Testis (tissue), 3 donors: Measurements from ENCODE around the gene PPP1R12B. TPM values are rescaled to one million over a fixed set of nuclear protein-coding genes. Genes with fewer than 3 reads are reported as not detected.

Experiments
- DNase-seq: peaks from one replicate; pipeline ENCODE4 v3.0.0-alpha.2; 2019
- H3K27ac ChIP-seq, 2 donors: fragments of 200-600 bp; sonication (generic); one replicate each; pipeline ENCODE4 v1.5.1; 2019
- H3K27me3 ChIP-seq: fragments of 200-600 bp; sonication (generic); one replicate; pipeline ENCODE4 v1.5.1; 2019
- H3K36me3 ChIP-seq: fragments of 200-600 bp; sonication (generic); one replicate; pipeline ENCODE4 v1.5.1; 2017; ENCODE audit warnings: low read depth; ENCODE audit errors: missing control alignments
- H3K4me1 ChIP-seq: fragments of 200-600 bp; sonication (generic); one replicate; pipeline ENCODE4 v1.5.1; 2019
- H3K4me3 ChIP-seq, 2 donors: fragments of 200-600 bp; sonication (generic); one replicate each; pipeline ENCODE4 v1.5.1; 2017 to 2019
- H3K9me3 ChIP-seq: fragments of 200-600 bp; sonication (generic); one replicate; pipeline ENCODE4 v1.5.1; 2017
- POLR2A ChIP-seq: fragments of 450-650 bp; IDR thresholded peaks from one replicate; pipeline ENCODE4 v1.6.1; 2017; ENCODE audit warnings: antibody characterized with exemption, mild to moderate bottlenecking, moderate library complexity
- WGBS, 2 donors: methylation state at CpG; one replicate each; pipeline ENCODE4 v1.1.5; 2018; 5-methylcytosine and 5-hydroxymethylcytosine counted together
- intact Hi-C: fragments of 100-400 bp; cut with DNase I; formaldehyde crosslinking; loops from one replicate; pipeline ENCODE4 v1.15.1; 2023; ENCODE audit warnings: low total_unique reads
- polyA plus RNA-seq: library from polyadenylated mRNA; stranded (reverse); fragments of 350-450 nt; fragmentation: Illumina TruSeq; extraction: RNeasy Lipid Tissue Mini Kit (QIAGEN cat#74804); gene quantifications from one replicate; pipeline ENCODE4 v1.2.3, GENCODE V29; 2014; ENCODE audit warnings: low read depth, low replicate concordance; ENCODE audit not compliant: insufficient read depth
- total RNA-seq, 2 donors: library from RNA; depleted of rRNA; stranded (reverse); fragments of >200 nt; gene quantifications; one replicate each; pipeline ENCODE4 v1.2.3, GENCODE V29; 2016
- TF ChIP-seq, protein P1 (sequence below), 3 experiments: fragments of 450-650 bp in 2 of 3; fragments of 200-600 bp in 1 of 3; sonication (generic) in 1 of 3; IDR thresholded peaks; one replicate each; pipeline ENCODE4 v1.5.1; 2016 to 2019; ENCODE audit warnings: antibody characterized with exemption in 3 of 3, mild to moderate bottlenecking in 2 of 3, moderate library complexity in 1 of 3

PPP1R12B gene
- total and polyA plus RNA-seq, 3 donors from 2014 or later: 32.6 to 61.2 (median 54.6) TPM

GRCh38 chr1:202561240-202561639, 212.7 kb downstream of the PPP1R12B start:
- 74 to 83% methylated on average over 1 of the region's 1 CpG for WGBS, 2 donors
- H3K4me1 ChIP-seq: peaks cover 9% of the 10 kb centered on the region
- intact Hi-C loops: no loop called here

GRCh38 chr1:202561726-202562443, 213.4 kb downstream of the PPP1R12B start:
- TF ChIP-seq, protein P1, sequence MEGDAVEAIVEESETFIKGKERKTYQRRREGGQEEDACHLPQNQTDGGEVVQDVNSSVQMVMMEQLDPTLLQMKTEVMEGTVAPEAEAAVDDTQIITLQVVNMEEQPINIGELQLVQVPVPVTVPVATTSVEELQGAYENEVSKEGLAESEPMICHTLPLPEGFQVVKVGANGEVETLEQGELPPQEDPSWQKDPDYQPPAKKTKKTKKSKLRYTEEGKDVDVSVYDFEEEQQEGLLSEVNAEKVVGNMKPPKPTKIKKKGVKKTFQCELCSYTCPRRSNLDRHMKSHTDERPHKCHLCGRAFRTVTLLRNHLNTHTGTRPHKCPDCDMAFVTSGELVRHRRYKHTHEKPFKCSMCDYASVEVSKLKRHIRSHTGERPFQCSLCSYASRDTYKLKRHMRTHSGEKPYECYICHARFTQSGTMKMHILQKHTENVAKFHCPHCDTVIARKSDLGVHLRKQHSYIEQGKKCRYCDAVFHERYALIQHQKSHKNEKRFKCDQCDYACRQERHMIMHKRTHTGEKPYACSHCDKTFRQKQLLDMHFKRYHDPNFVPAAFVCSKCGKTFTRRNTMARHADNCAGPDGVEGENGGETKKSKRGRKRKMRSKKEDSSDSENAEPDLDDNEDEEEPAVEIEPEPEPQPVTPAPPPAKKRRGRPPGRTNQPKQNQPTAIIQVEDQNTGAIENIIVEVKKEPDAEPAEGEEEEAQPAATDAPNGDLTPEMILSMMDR (IDR thresholded peaks at IDR 0.05): peak in 1 of 3 experiments; percentile 7
- TF ChIP-seq POLR2A: no peak
- peaks cover 10% of the 10 kb centered on the region for H3K4me1 ChIP-seq
- 76 to 94% methylated on average over 2 of the region's 2 CpGs for WGBS, 2 donors
- no peaks in the 10 kb centered on the region for H3K9me3 ChIP-seq
- DNase-seq: no peak
- no peak overlapping the region for H3K4me3 ChIP-seq
- intact Hi-C loops: no loop called here
- H3K36me3 ChIP-seq: no peaks in the 10 kb centered on the region
- H3K27me3 ChIP-seq: no peaks in the 10 kb centered on the region
- peak overlapping the region in 1 of 2 donors; percentile 55 for H3K27ac ChIP-seq

More at GRCh38 chr1:202561240-202561639, 212.7 kb downstream of the PPP1R12B start:
- no peak for DNase-seq
- peak overlapping the region in 1 of 2 donors; percentile 55 for H3K27ac ChIP-seq
- no peak overlapping the region for H3K4me3 ChIP-seq
- H3K27me3 ChIP-seq: no peaks in the 10 kb centered on the region
- H3K36me3 ChIP-seq: no peaks in the 10 kb centered on the region
- H3K9me3 ChIP-seq: no peaks in the 10 kb centered on the region
- TF ChIP-seq, protein P1 (IDR thresholded peaks at IDR 0.05): no peak
- no peak for TF ChIP-seq POLR2A

DNA sequence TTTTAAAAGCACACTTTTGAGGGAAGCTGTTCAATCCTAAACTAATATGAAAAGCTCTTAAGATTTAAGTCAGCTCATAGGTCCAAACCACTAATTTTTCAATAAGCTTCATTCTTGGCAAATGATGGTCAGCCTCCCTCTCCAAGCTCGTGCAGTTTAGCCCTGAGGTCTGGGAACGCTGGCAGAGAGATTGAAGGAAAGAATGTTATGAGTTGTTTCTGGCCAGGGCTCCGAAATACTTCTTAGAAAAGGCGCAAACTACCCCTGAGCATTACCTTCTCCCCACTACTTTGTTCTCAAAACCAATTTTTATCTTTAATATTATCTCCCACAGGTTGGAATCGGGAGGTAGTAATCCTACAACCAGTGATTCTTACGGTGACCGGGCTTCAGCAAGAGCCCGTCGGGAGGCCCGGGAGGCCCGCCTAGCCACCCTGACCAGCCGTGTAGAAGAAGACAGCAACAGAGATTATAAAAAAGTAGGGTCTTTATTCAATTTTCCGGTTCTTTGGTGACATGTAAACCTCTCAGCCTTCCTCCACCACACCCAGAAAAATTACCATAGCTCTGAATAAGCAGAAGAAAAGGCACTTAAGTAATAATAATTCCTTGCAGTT, 214.1 kb downstream of the PPP1R12B start:
- H3K4me1 ChIP-seq: peaks cover 10% of the 10 kb centered on the region
- H3K4me3 ChIP-seq: no peak overlapping the region
- H3K36me3 ChIP-seq: no peaks in the 10 kb centered on the region
- peak overlapping the region; percentile 14 to 55 for H3K27ac ChIP-seq
- TF ChIP-seq POLR2A: no peak
- TF ChIP-seq, protein P1 (IDR thresholded peaks at IDR 0.05): no peak
- H3K27me3 ChIP-seq: no peaks in the 10 kb centered on the region
- 70 to 85% methylated on average over 13 of the region's 13 CpGs for WGBS, 2 donors
- no peak for DNase-seq
- no peaks in the 10 kb centered on the region for H3K9me3 ChIP-seq
- intact Hi-C loops: no loop called here

DNA sequence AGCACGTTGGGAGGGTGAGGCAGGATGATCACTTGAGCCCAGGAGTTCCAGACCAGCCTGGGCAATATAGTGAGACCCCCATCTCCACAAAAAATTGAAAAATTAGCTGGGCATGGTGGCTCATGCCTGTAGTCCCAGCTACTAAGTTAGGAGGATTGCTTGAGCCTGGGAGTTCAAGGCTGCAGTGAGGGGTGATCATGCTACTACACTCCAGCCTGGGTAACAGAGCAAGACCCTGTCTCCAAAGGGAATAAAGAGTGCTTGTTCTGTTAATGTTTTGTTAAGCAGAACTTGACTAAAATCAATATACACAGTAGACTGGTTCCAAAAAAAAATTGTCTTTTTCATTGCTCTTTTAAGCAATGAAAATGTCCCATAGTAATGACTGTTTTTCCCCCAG, 215.3 kb downstream of the PPP1R12B start:
- peaks cover 12% of the 10 kb centered on the region for H3K4me1 ChIP-seq
- no peak for DNase-seq
- intact Hi-C loops: no loop called here
- H3K36me3 ChIP-seq: no peaks in the 10 kb centered on the region
- H3K4me3 ChIP-seq: no peak overlapping the region
- peak overlapping the region in 1 of 2 donors; percentile 33 for H3K27ac ChIP-seq
- H3K27me3 ChIP-seq: no peaks in the 10 kb centered on the region
- no peak for TF ChIP-seq POLR2A
- TF ChIP-seq, protein P1 (IDR thresholded peaks at IDR 0.05): no peak
- WGBS, 2 donors: 79 to 81% methylated on average over 1 of the region's 1 CpG
- H3K9me3 ChIP-seq: no peaks in the 10 kb centered on the region
